GM23248 (cell line): Measurements from ENCODE around the gene LPAR2. TPM values are rescaled to one million over a fixed set of nuclear protein-coding genes. Genes with fewer than 3 reads are reported as not detected.

ENCODE experiments used
- DNase-seq: peaks from one replicate; pipeline ENCODE4 v3.0.0-alpha.2; 2015
- H2AFZ ChIP-seq: fragments of 200-600 bp; sonication (generic); 2 replicates; pipeline ENCODE4 v1.6.1; 2016; ENCODE audit warnings: antibody characterized with exemption
- H3F3A ChIP-seq: fragments of 200-600 bp; sonication (generic); 2 replicates; pipeline ENCODE4 v1.6.1; 2016; ENCODE audit warnings: mild to moderate bottlenecking, antibody characterized with exemption, mixed run types; ENCODE audit not compliant: insufficient read depth
- H3K27ac ChIP-seq: fragments of 200-600 bp; sonication (generic); 2 replicates; pipeline ENCODE4 v1.5.1; 2016; ENCODE audit warnings: mild to moderate bottlenecking
- H3K27me3 ChIP-seq: fragments of 200-600 bp; sonication (generic); replicated peaks from 2 replicates; pipeline ENCODE4 v1.6.1; 2016; ENCODE audit warnings: mild to moderate bottlenecking; ENCODE audit not compliant: insufficient read depth
- H3K36me3 ChIP-seq: fragments of 200-600 bp; sonication (generic); 2 replicates; pipeline ENCODE4 v1.6.1; 2016; ENCODE audit warnings: low read depth, mild to moderate bottlenecking
- H3K4me1 ChIP-seq: fragments of 200-600 bp; sonication (generic); 2 replicates; pipeline ENCODE4 v1.6.1; 2016; ENCODE audit warnings: mild to moderate bottlenecking; ENCODE audit not compliant: insufficient read depth
- H3K4me2 ChIP-seq: fragments of 200-600 bp; sonication (generic); one replicate; pipeline ENCODE4 v1.6.1; 2016; ENCODE audit warnings: mild to moderate bottlenecking; ENCODE audit not compliant: unreplicated experiment
- H3K4me3 ChIP-seq: fragments of 200-600 bp; sonication (generic); 2 replicates; pipeline ENCODE4 v1.5.1; 2016; ENCODE audit warnings: mild to moderate bottlenecking
- H3K79me2 ChIP-seq: fragments of 200-600 bp; sonication (generic); 2 replicates; pipeline ENCODE4 v1.6.1; 2016; ENCODE audit warnings: mild to moderate bottlenecking; ENCODE audit not compliant: insufficient read depth
- H3K9ac ChIP-seq: fragments of 200-600 bp; sonication (generic); 2 replicates; pipeline ENCODE4 v1.6.1; 2016; ENCODE audit warnings: mild to moderate bottlenecking
- H3K9me2 ChIP-seq: fragments of 200-600 bp; sonication (generic); 2 replicates; pipeline ENCODE4 v1.6.1; 2016; ENCODE audit warnings: mixed run types, mild to moderate bottlenecking, moderate library complexity; ENCODE audit not compliant: insufficient read depth
- H3K9me3 ChIP-seq: fragments of 200-600 bp; sonication (generic); one replicate; pipeline ENCODE4 v1.6.1; 2017; ENCODE audit warnings: low read depth
- H4K20me1 ChIP-seq: fragments of 200-600 bp; sonication (generic); 2 replicates; pipeline ENCODE4 v1.6.0; 2016; ENCODE audit not compliant: insufficient read depth
- EZH2 ChIP-seq: fragments of 200-600 bp; sonication (generic); IDR thresholded peaks from 2 replicates; pipeline ENCODE4 v1.6.1; 2018; ENCODE audit warnings: antibody characterized with exemption, mild to moderate bottlenecking; ENCODE audit not compliant: insufficient read depth, poor library complexity, severe bottlenecking
- EZH2phosphoT487 ChIP-seq: fragments of 200-600 bp; sonication (generic); IDR thresholded peaks from 2 replicates; pipeline ENCODE4 v1.6.1; 2018; ENCODE audit warnings: antibody characterized with exemption, moderate library complexity, mild to moderate bottlenecking, low read depth; ENCODE audit not compliant: insufficient read depth
- WGBS, 2 experiments: methylation state at CpG; one replicate each; pipeline ENCODE4 v1.1.6; 2015 to 2017; ENCODE audit warnings: low lambda C conversion rate in 2 of 2, low coverage in 1 of 2; ENCODE audit errors: missing lambda C conversion rate in 2 of 2; 5-methylcytosine and 5-hydroxymethylcytosine counted together
- in situ Hi-C: fragments of 300-500 bp; cut with MboI; formaldehyde crosslinking; loops from 2 replicates; pipeline ENCODE4 v1.15.0; 2020
- polyA plus RNA-seq: library from polyadenylated mRNA; unstranded; fragments of >200 nt; fragmentation: Nextera tagmentation; extraction: Ambion mirVana; gene quantifications from 2 replicates; pipeline ENCODE4 v1.2.1, GENCODE V29; 2016
- total RNA-seq: library from RNA; depleted of rRNA; stranded (reverse); fragments of >200 nt; shearing (Covaris generic); gene quantifications from 2 replicates; pipeline ENCODE4 v1.2.3, GENCODE V29; 2014

Gene LPAR2
- total and polyA plus RNA-seq, 2 experiments from 2014 or later = 1.3 to 1.8 TPM

GRCh38 chr19:19631346-19631745, 3.3 kb upstream of the LPAR2 start:
- no peak overlapping the region for H2AFZ ChIP-seq
- no peaks in the 10 kb centered on the region for H3K9me3 ChIP-seq
- H3K4me2 ChIP-seq = no peak overlapping the region
- H3K4me3 ChIP-seq = no peak overlapping the region
- no peak overlapping the region for H3K9ac ChIP-seq
- H3K9me2 ChIP-seq = no peaks in the 10 kb centered on the region
- H4K20me1 ChIP-seq = no peaks in the 10 kb centered on the region
- 90 to 91% methylated on average over 7 of the region's 7 CpGs for WGBS, 2 experiments
- no peak overlapping the region for H3K27ac ChIP-seq
- H3F3A ChIP-seq = no peaks in the 10 kb centered on the region
- DNase-seq = no peak
- TF ChIP-seq EZH2phosphoT487 = no peak
- H3K27me3 ChIP-seq = no peaks in the 10 kb centered on the region
- in situ Hi-C loops = no loop called here
- H3K79me2 ChIP-seq = no peaks in the 10 kb centered on the region
- peaks cover 5% of the 10 kb centered on the region; the same call in 1 of the 2 replicates for H3K36me3 ChIP-seq
- no peaks in the 10 kb centered on the region for H3K4me1 ChIP-seq

GRCh38 chr19:19630426-19630825, 2.4 kb upstream of the LPAR2 start:
- 97% methylated on average over 2 of the region's 2 CpGs for WGBS, 2 experiments
- no peak overlapping the region for H3K4me3 ChIP-seq
- H3K27ac ChIP-seq = no peak overlapping the region
- in situ Hi-C loops = no loop called here
- no peaks in the 10 kb centered on the region for H4K20me1 ChIP-seq
- H3K9me3 ChIP-seq = no peaks in the 10 kb centered on the region
- no peaks in the 10 kb centered on the region for H3F3A ChIP-seq
- no peak for DNase-seq
- H3K4me2 ChIP-seq = no peak overlapping the region
- no peaks in the 10 kb centered on the region for H3K9me2 ChIP-seq
- H3K4me1 ChIP-seq = no peaks in the 10 kb centered on the region
- no peaks in the 10 kb centered on the region for H3K27me3 ChIP-seq
- H2AFZ ChIP-seq = no peak overlapping the region
- no peaks in the 10 kb centered on the region for H3K79me2 ChIP-seq
- H3K9ac ChIP-seq = no peak overlapping the region
- H3K36me3 ChIP-seq = peaks cover 5% of the 10 kb centered on the region; the same call in 1 of the 2 replicates
- no peak for TF ChIP-seq EZH2

GRCh38 chr19:19630062-19630414, 2.0 kb upstream of the LPAR2 start:
- Histone ChIP-seq H3K9me2 (no peaks in the 10 kb centered on the region), H3K9ac (no peak overlapping the region), H3K4me3 (no peak overlapping the region), H3K36me3 (peaks cover 5% of the 10 kb centered on the region; the same call in 1 of the 2 replicates), H3K27ac (no peak overlapping the region), H3K4me1 (no peaks in the 10 kb centered on the region), H3K9me3 (no peaks in the 10 kb centered on the region), H3K4me2 (no peak overlapping the region), H3K79me2 (no peaks in the 10 kb centered on the region), H2AFZ (no peak overlapping the region), H3K27me3 (no peaks in the 10 kb centered on the region), H3F3A (no peaks in the 10 kb centered on the region), H4K20me1 (no peaks in the 10 kb centered on the region)
- in situ Hi-C loops = no loop called here
- DNase-seq = no peak
- WGBS, 2 experiments = 97% methylated on average over 5 to 11 of the region's 11 CpGs
- TF ChIP-seq EZH2phosphoT487 (no peak), EZH2 (no peak)

- Histone ChIP-seq H3F3A (no peaks in the 10 kb centered on the region), H3K9me2 (no peaks in the 10 kb centered on the region), H3K9me3 (no peaks in the 10 kb centered on the region), H3K4me2 (peak overlapping the region; percentile 45), H4K20me1 (no peaks in the 10 kb centered on the region), H3K4me1 (no peaks in the 10 kb centered on the region), H3K4me3 (peak overlapping the region; percentile 53), H3K27ac (no peak overlapping the region), H3K79me2 (no peaks in the 10 kb centered on the region), H2AFZ (no peak overlapping the region), H3K36me3 (no peaks in the 10 kb centered on the region), H3K9ac (no peak overlapping the region), H3K27me3 (no peaks in the 10 kb centered on the region)
- 29 to 35% methylated on average over 34 to 51 of the region's 51 CpGs for WGBS, 2 experiments
- in situ Hi-C loops = no loop called here
- TF ChIP-seq EZH2 (no peak), EZH2phosphoT487 (no peak)
- peak; percentile 16 for DNase-seq
These were observed 598 bp upstream of the LPAR2 start for GRCh38 chr19:19628501-19629134.
